Measurements from ENCODE around the gene TAS2R60.
"Not testable (repeated sequence)": the region's sequence is repeated elsewhere in the genome, so short reads cannot be mapped to it uniquely, and the experiment has no call there.

TAS2R60 gene

DNA sequence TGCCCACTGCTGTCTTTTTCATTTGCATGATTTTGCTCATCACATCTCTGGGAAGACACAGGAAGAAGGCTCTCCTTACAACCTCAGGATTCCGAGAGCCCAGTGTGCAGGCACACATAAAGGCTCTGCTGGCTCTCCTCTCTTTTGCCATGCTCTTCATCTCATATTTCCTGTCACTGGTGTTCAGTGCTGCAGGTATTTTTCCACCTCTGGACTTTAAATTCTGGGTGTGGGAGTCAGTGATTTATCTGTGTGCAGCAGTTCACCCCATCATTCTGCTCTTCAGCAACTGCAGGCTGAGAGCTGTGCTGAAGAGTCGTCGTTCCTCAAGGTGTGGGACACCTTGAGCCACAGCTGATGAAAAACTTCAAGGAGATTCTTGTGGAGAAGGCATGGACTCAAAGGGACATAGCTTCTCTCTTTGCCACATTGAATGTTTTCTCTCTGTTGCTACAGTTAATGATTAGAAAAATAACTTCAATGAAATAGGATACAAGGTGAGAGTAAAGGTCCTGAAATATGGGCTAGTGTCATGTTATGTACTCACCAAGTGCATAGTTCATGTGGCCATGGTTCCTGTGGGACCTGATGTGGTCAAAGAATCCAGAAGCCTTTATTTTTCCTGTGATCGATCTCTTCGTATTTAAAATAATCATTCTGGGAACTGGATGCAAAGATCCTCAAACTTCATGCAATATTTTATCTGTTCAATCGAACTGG lies 970 bp downstream of the TAS2R60 start:
- DNase-seq, result no peak

DNA sequence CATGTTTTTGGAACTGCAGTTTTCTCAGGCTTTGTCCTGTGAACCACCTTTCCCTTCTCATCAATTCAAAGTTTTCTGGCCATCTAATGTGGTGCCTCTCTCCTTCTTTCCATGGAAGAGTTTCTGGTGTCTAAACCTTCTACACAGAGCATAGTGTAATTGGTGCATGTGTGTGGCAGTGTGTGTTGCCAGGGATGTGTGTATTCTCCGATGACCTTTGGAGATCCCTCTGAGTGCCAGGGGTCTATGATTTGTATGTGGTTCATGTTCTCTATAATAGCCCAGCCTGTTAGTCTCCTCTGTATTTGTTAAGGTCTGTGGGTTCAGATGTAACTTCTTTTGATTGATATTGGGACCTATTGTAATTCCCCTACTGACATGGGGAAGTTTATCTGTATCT lies 1.5 kb downstream of the TAS2R60 start:
- DNase-seq, result no peak

DNA sequence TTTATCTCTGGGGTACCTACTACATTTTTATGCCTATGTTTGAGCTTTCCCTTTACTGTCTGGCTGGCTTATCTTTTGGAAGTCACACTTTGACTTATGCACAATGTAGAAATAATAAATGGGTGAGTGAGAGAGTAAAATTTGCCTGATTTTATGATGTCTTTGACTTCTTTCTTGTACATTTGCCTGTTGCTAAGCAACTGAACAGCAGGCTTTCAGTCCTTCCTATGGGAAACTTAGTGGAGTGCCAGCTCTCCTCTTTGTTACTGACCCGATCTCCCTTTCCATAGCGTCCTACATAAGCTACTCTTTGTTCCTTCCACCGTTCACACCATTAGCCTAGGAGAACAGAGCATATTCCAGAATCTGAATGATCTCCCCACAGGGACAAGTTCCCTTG lies 4.2 kb downstream of the TAS2R60 start:
- no peak for DNase-seq

DNA sequence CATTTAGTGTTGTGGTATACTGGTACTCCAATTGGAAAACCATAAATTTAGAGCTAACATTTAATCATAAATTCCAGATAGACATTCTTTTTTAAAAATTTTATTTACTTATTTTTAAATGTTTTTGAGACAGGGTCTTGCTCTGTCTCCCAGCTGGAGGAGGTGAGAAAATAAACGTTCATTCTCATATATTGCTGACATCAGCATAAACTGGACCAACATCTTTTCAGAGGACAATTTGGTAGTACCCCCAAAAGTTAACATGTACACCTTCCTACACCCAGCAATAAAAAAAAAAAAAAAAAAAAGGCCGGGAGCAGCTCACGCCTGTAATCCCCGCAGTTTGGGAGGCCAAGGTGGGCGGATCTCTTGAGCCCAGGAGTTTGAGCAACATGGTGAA lies 5.2 kb downstream of the TAS2R60 start:
- no peak for DNase-seq

DNA sequence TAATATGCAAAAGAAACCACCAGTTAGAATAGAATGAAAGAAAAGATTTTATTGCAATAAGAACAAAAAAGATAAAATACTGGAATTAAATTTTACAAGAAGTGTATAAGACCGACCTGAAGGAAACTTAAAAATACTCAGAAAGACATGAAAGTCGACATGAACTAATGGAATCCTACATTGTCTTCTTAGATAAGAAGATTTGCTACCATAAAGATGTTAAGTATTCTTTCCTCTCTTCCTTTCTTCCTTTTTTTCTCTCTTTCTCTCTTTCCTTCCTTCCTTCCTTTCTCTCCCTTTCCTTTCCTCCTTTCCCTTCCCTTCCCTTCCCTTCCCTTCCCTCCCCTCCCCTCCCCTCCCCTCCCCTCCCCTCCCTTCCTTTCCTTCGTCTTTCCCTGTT lies 6.5 kb downstream of the TAS2R60 start:
- no peak for DNase-seq

DNA sequence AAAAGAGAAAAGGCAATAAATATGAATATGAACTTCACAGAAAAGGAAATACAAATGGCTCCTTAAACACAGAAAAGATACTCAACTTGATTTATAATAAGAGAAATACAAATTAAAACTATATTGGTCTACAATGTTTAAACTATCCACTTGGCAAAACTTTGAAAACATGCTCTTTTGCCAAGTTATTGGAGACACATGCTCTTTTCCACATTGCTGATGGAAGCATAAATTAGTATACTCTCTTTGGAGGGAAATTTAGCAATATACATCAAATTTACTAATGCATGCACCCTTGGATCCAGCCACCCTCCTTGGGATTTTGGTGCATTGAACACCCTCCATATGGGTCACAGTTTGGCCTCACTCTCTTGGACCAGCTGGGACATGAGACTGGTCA lies 7.9 kb downstream of the TAS2R60 start:
- DNase-seq, result no peak

DNA sequence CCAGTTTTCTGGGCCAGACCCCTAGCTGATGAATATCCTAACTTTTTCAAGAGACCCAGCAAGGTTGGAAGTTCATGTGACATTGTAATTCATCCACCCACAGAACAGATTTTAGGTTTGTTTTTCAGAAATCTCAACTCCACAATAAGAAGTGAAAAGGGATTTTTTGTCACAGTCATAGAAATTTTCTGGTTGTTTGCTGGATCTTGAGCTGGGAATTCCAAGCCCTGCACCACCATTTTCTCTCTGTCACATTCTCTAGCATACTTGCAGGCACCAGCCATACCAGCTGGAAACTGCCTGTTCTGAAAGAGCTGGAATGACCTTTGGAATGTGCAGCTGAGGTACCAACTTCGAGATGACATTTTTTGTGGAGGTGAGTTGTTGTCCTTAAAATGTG lies 8.5 kb downstream of the TAS2R60 start:
- no peak for DNase-seq

DNA sequence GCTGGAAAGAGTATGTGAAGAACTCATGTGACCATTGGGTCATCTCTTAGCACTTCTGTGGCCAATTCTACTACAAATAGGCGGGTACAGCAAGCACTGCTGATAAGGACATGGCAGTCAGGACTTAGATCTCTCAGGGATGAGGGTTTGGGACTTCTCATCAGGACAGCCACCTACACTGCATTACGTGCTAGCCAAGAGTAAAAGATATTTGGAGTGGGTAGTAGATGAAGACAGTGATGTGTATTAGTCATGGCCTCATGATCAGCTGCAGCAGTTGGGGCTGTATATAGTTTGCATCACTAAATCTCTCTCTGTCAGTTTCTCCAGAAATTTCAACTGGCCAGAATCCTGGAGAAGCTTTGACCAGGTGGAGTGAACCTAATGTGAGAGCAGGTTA lies 9.2 kb downstream of the TAS2R60 start:
- peak; percentile 80 for DNase-seq

DNA sequence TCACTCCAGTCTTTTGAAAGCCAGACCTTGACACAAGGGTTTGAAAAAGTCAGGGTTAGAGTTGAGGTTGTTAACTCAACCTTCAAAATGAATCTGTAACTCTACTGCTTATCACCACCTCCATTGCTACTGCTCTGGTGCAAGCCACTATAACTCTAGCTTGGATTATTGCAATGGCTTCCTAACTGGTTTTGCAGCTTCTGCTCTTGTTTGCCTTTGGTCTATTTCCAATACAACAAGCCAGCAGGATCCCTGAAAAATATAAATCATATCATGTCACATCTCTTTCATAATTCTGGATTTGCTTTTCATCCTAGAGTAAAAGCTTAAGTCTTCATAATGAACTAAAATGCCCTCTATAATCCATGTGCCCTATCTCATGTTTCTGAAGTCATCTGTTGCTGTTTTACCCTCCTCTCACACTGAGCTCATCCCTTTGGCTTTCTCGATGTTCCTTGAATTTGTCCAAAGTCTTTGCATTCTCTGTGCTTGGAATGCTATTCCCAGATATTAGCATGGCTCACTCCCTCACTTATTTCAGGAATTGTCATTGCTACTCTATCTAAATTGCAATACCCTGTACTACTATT lies 10.9 kb downstream of the TAS2R60 start:
- no peak for DNase-seq

DNA sequence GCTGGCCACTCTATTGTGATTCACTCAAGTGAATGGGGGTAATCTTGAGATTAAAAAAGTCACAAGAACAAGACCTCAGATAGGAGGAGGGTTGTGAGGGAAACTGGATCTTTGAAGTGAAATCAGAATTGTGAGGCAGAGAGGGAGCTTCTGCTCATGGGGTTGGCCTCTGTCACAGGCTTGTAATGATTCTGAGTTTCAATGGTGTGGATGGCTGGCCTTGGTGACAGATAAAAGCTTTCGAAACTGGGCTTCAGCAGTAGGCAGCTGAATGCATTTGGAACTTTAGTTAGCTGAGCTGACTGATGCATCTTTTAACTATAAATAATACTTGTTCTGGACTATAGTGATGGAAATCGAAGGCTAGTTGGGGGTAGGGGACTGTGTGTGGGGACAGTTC lies 12.2 kb downstream of the TAS2R60 start:
- DNase-seq, result peak; percentile 44

DNA sequence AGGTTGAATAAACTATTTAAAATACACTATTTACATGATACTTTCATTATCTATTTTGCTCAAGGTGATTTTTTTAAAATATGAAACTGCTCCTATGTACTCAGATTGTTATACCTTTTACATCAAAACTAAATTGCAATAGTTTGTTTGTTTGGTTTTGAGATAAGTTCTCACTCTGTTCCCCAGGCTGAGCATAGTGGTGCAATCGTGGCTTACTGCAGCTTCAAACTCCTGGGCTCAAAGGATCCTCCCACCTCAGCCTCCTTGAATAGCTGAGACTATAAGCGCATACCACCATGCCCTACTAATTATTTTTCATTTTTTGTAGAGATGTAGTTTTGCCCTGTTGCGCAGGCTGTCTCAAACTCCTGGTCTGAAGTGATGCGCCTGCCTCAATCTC lies 12.7 kb downstream of the TAS2R60 start:
- no peak for DNase-seq

DNA sequence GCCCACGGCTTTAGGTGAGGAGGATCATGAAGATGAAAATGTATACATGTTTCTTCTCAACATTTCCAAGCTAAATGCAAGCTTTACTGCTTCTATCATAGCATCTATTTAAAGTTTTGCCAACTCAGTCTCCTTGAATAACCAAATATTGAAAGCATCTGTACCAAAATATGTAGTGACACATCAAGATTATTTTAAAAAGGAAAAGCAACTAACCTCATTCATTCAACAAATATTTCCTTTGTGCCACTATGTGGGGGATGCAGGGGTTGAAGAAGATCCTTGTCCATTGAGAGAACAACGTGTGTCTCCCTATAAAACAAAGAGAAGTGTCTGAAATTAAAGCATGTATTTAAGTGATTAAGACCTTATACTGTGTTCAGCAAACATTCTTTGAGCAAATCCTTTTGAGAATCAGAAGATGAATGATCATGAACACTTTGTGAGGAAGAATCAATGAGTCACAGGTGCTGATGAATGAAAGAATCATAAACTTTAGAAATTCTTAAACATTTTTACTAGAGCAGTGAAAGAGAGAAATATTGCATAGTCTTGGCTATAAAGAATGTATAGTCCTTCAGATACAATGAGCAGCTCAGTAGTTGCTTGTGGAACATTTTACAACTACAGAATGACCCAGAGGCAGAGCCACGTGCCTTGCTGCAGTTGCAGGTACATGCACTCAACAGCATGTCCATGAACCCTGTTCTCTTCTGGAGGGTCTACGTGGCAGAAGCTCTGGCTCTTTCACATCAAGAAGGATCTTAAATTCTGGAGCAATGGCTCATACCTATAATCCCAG lies 13.9 kb downstream of the TAS2R60 start:
- DNase-seq, result no peak

DNA sequence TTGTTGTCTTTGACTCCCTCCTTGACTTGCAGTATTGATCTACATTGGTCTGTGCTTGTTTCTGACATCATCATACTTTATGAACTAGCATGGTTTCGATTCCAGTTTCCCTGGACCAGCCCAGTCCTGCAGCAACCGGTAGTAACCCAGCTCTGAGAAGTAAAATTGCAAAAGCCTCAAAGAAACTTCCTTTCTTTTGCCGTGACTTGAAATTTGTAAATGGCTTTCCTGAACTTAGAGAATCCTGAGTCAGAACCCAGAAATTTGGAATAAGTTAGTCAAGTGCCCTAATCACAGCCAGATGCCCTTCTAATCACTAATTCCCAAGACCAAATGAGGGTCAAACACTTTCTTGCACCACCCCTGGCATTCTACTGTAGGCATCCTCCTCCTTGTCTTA lies 15.0 kb downstream of the TAS2R60 start:
- DNase-seq, result peak; percentile 86

DNA sequence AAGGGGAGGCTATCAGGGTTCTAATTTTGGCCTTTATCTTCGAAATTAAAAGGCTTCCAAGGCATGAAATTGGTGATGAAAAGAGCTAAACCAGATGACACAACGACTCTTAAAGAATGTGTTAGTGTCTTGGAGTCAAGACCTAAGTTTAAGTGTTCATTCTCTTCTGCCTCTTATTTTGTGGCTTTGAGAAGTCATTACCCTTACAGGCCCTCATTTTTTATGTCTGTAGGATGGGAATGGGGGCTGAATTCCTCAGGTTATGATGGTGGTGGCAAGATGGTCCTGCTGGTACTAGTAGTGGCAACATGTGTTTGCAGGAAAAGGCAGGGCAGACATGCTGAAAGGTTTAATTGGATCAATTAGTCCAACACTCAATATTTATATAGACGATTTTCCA lies 15.4 kb downstream of the TAS2R60 start:
- DNase-seq, result no peak

DNA sequence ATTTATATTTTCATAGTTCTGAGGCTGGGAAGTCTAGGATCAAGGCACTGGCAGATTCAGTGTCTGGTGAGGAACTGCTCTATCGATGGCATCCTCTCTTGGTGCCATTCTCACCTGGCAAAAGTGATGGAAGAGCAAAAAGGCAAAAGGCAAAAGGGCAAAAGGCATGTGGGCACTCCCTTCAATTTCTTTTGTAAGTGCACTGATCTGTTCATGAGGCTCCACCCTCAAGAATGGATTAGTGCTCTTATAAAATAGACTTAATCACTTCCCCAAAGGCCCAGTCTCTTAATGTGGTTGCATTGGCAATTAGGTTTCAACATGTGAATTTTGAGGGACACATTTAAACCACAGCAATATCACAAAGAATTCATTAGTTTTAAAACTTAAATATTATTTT lies 16.1 kb downstream of the TAS2R60 start:
- no peak for DNase-seq

DNA sequence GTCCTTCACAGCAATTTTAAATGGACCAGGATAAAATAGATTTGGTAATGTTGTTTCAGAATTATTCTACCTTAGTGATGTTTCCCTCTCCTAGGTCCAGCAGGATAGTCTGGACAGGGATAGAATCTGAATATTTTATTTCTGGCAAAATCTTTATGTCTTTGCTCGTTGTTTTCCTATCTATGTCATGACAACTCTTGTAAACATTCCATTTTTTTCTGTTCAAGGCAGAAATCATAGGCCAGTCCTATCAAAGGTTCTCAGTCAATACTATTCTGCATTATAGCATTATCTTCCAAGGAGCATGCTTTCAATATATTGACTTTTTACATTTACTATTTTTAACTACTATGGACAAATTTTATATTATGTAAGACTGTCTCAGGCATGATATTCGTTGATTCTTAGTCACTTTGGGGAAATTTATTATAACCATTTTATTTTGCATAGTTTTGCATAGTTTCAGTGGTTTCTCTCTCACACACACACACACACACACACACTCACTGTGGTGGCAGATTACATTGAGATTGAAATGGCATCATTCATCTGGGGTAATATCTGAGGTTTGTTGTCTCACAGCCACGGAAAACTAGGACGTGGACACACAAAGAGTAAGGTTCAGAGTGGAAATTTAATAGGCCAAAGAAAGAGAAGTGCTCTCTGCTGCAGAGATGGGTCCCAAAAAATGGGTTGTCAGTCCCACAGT lies 17.2 kb downstream of the TAS2R60 start:
- DNase-seq, result peak; percentile 35

DNA sequence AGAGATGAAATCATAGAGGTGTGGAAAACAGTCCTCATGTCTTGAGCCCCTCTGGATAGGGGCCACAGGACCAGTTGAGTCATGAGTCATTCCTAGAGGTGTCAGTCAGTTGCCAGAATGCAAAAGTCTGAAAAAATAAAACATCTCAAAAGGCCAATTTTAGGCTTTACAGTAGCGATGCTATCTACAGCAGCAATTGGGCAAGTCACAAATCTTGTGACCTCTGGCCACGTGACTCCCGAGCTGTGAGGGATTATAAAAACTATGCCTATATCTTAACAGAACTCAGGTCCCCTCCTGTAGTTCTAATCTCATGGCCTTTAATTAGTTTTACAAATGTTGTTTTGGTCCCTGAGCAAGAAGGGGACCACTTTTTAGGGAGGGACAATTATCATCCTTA lies 18.8 kb downstream of the TAS2R60 start:
- DNase-seq, result no peak

DNA sequence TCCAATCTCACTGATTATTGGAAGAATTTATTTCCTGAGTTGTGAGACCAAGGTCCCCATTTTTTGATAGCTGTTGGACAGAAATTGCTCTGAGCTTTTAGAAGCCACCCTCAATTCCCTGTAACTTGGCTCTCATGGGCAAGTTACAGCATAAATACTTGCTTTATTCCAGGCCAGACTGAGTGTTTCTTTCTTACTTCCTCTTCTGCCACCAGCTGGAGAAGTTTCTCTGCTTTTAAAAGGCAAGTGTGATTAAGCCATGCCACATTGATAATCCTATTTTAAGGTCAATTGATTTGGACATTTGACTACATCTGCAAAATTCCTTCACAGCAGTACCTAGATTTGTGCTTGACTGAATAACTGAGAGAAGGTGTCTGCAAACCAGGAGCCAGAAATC lies 20.3 kb downstream of the TAS2R60 start:
- DNase-seq, result peak; percentile 57

DNA sequence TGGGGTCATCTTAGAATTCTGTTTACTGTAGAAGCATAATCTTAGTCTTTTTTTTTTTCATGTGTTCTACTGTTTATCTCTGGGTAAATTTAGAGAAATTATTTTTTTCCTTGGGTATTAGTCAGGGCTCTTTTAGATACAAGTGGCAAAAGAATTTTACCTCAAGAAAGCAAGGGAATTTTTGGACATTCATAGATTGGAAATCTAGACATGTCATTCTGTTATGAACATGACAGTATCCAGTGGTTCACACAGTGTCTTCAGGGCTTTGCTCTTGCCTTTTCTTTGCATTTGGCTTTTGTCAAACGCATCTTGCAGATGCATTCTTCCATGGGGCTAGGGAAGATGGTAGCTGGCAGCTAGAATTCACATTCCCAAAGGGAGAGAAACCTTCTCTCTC lies 20.7 kb downstream of the TAS2R60 start:
- no peak for DNase-seq

DNA sequence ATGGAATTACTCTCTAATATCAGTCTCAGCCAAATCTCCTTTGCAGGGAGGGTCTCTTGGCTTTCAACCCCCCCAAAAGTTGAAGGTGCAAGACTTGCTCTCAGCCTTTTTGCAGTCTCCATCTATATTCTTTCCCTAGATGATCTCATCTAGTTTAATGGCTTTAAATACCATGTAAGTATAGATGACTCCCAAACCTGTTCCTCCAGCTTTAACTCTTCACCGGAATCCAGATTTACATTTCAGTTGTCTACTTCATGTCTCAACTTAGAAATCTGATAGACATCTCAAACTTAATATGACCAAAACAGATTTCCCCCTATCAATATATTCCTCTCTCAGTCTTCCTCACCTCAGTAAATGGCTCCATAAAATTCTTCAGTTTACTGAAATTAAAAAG lies 24.5 kb downstream of the TAS2R60 start:
- no peak for DNase-seq

DNA sequence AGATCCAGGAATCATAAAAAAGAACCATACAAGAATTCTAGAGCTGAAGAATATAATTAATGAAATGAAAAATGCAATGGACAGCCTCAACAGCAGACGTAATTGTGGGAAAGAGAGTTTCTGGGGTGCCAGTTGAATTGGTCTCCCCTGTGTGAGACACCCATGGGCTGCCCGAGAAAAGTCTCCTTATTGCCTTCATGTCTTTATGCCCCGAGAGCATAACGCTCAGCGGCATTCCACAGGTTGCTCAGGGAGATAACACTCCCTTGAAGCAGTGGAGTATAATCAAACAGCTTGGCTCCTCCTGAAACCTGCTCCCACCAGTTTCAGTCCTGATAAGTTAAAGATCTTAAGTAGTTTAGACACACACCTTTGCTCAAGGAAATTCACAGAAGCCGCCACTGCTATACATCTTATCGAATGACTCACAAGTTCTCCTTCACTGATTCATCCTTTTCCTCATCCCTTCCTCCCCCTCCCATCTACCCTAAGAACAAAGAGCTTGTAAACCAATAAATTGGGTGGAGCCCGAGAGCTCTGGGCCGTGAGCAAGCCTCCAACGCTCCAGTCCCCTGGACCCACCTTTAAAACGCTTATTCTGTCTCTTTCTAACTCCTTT lies 28.9 kb downstream of the TAS2R60 start:
- DNase-seq, result not testable (repeated sequence)

DNA sequence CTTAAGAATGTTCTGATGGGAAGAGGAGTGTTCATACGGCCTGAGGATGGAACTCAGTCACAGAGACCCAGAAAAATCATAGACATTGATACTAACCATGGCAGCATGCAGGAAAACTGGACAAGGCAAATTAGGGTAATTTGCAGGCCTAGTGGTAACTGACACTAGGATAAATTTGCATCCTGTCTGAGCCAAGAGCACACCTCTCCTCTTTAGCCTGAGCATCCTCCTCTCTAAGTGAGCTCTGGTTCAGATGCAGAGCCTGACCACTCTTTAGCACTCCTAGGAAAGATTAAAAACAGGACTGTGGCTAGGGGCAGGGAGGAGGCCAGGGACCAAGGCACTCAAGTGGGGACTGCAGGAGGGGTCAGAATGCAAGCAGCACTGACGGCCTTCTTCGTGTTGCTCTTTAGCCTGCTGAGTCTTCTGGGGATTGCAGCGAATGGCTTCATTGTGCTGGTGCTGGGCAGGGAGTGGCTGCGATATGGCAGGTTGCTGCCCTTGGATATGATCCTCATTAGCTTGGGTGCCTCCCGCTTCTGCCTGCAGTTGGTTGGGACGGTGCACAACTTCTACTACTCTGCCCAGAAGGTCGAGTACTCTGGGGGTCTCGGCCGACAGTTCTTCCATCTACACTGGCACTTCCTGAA lies 34.4 kb downstream of the TAS2R60 start, which contains the start of gene TAS2R41:
TAS2R41 (plus strand) TSS at position 373 of the 650 bp plus-strand sequence; CDS start at position 373, 0 bp downstream.
- no peak for DNase-seq

All from suppressor macrophage treated with lipopolysaccharide for 4 hours (primary cell).